SK-N-SH treated with all-trans-retinoic acid at 6 μM for 48 hours (cell line): ENCODE measurements around the gene APCDD1L.

Source experiments
- ATAC-seq: fragments of 200-7000 bp; cut with Tn5 transposase; 3 replicates; pipeline ENCODE4 v1.9.1; 2020; ENCODE audit warnings: mild to moderate bottlenecking, moderate library complexity
- ARNTL ChIP-seq: fragments of 450-650 bp; formaldehyde crosslinking; IDR thresholded peaks from 2 replicates; pipeline ENCODE4 v1.5.0; 2020; ENCODE audit warnings: low read depth, mild to moderate bottlenecking, moderate library complexity, borderline replicate concordance
- BACH2 ChIP-seq: fragments of 250-450 bp; sonication (Bioruptor Pico); IDR thresholded peaks from 2 replicates; pipeline ENCODE4 v1.9.0; 2021; ENCODE audit warnings: mild to moderate bottlenecking, borderline replicate concordance
- CSDC2 ChIP-seq: fragments of 250-450 bp; sonication (Bioruptor Pico); IDR thresholded peaks from 2 replicates; pipeline ENCODE4 v1.5.0; 2020; ENCODE audit warnings: mild to moderate bottlenecking, moderate library complexity
- CSRNP3 ChIP-seq: fragments of 250-450 bp; sonication (Bioruptor Pico); IDR thresholded peaks from 2 replicates; pipeline ENCODE4 v1.5.1; 2021; ENCODE audit warnings: mild to moderate bottlenecking, moderate library complexity
- ESRRG ChIP-seq: fragments of 250-450 bp; sonication (Bioruptor Pico); IDR thresholded peaks from 2 replicates; pipeline ENCODE4 v1.6.1; 2021; ENCODE audit warnings: mild to moderate bottlenecking
- GLIS3 ChIP-seq: fragments of 250-450 bp; sonication (Bioruptor Pico); IDR thresholded peaks from 2 replicates; pipeline ENCODE4 v1.5.0; 2020; ENCODE audit warnings: mild to moderate bottlenecking, moderate library complexity
- OSR1 ChIP-seq: fragments of 250-450 bp; sonication (Bioruptor Pico); IDR thresholded peaks from 2 replicates; pipeline ENCODE4 v1.8.0; 2022; ENCODE audit warnings: moderate library complexity, mild to moderate bottlenecking, inconsistent platforms
- PATZ1 ChIP-seq: fragments of 250-450 bp; sonication (Bioruptor Pico); IDR thresholded peaks from 2 replicates; pipeline ENCODE4 v1.8.0; 2020; ENCODE audit warnings: mild to moderate bottlenecking, moderate library complexity, borderline replicate concordance
- POU6F1 ChIP-seq: fragments of 250-450 bp; sonication (Bioruptor Pico); IDR thresholded peaks from 2 replicates; pipeline ENCODE4 v1.8.0; 2021; ENCODE audit warnings: low read depth, mild to moderate bottlenecking, moderate library complexity, borderline replicate concordance
- PPARA ChIP-seq: fragments of 250-450 bp; sonication (Bioruptor Pico); IDR thresholded peaks from 2 replicates; pipeline ENCODE4 v1.5.0; 2020; ENCODE audit warnings: mild to moderate bottlenecking, borderline replicate concordance
- RARB ChIP-seq: fragments of 250-450 bp; sonication (Bioruptor Pico); IDR thresholded peaks from 2 replicates; pipeline ENCODE4 v1.8.0; 2021; ENCODE audit warnings: mild to moderate bottlenecking, moderate library complexity
- SNAI2 ChIP-seq: fragments of 250-450 bp; sonication (Bioruptor Pico); IDR thresholded peaks from 2 replicates; pipeline ENCODE4 v1.5.0; 2020; ENCODE audit warnings: mild to moderate bottlenecking, moderate library complexity
- TCF4 ChIP-seq: fragments of 250-450 bp; sonication (Bioruptor Pico); IDR thresholded peaks from 2 replicates; pipeline ENCODE4 v1.8.0; 2021; ENCODE audit warnings: mild to moderate bottlenecking, moderate library complexity, borderline replicate concordance
- TOX ChIP-seq: fragments of 250-450 bp; sonication (Bioruptor Pico); IDR thresholded peaks from 2 replicates; pipeline ENCODE4 v1.8.0; 2021; ENCODE audit warnings: mild to moderate bottlenecking, moderate library complexity, borderline replicate concordance
- ZC3H10 ChIP-seq: fragments of 250-450 bp; sonication (Bioruptor Pico); IDR thresholded peaks from 2 replicates; pipeline ENCODE4 v1.5.1; 2021; ENCODE audit warnings: mild to moderate bottlenecking, moderate library complexity
- ZFP3 ChIP-seq: fragments of 250-450 bp; sonication (Bioruptor Pico); IDR thresholded peaks from 2 replicates; pipeline ENCODE4 v1.5.0; 2020; ENCODE audit warnings: mild to moderate bottlenecking, moderate library complexity
- ZFP30 ChIP-seq: fragments of 450-650 bp; formaldehyde crosslinking; IDR thresholded peaks from 2 replicates; pipeline ENCODE4 v1.5.0; 2022; ENCODE audit warnings: mild to moderate bottlenecking, moderate library complexity
- ZNF565 ChIP-seq: fragments of 450-650 bp; formaldehyde crosslinking; conservative IDR thresholded peaks from 2 replicates; pipeline ENCODE4 v1.5.0; 2020; ENCODE audit warnings: low read depth, mild to moderate bottlenecking, moderate library complexity
- ZNF70 ChIP-seq: fragments of 450-650 bp; formaldehyde crosslinking; IDR thresholded peaks from 2 replicates; pipeline ENCODE4 v1.5.0; 2020; ENCODE audit warnings: mild to moderate bottlenecking, moderate library complexity
- ZNF8 ChIP-seq: fragments of 450-650 bp; formaldehyde crosslinking; IDR thresholded peaks from 2 replicates; pipeline ENCODE4 v1.5.0; 2020; ENCODE audit warnings: mild to moderate bottlenecking, moderate library complexity

APCDD1L gene

GRCh38 chr20:58531063-58531462 is 15.9 kb upstream of the APCDD1L start:
- no peak for ATAC-seq
- TF ChIP-seq ZNF70 (no peak), BACH2 (CRISPR knock-in tag) (no peak), SNAI2 (CRISPR knock-in tag) (no peak)

- no peak for ATAC-seq
- TF ChIP-seq GLIS3 (CRISPR knock-in tag) = no peak
- TF ChIP-seq PATZ1 (CRISPR knock-in tag) = no peak
- no peak for TF ChIP-seq OSR1
- TF ChIP-seq TOX (CRISPR knock-in tag) = no peak
- TF ChIP-seq ESRRG (CRISPR knock-in tag) = no peak
- no peak for TF ChIP-seq CSDC2
- no peak for TF ChIP-seq ARNTL
- TF ChIP-seq BACH2 (CRISPR knock-in tag) = no peak
- TF ChIP-seq ZFP3 = no peak
- no peak for TF ChIP-seq POU6F1 (CRISPR knock-in tag)
- no peak for TF ChIP-seq ZNF8
- TF ChIP-seq TCF4 (CRISPR knock-in tag) = no peak
- TF ChIP-seq CSRNP3 (CRISPR knock-in tag) = no peak
- TF ChIP-seq ZC3H10 (CRISPR knock-in tag) = no peak
- no peak for TF ChIP-seq SNAI2 (CRISPR knock-in tag)
- no peak for TF ChIP-seq RARB (CRISPR knock-in tag)
Measured at GRCh38 chr20:58528412-58528811, 13.2 kb upstream of the APCDD1L start.

GRCh38 chr20:58526411-58526810 is 11.2 kb upstream of the APCDD1L start:
- no peak for TF ChIP-seq PATZ1 (CRISPR knock-in tag)
- no peak for TF ChIP-seq ESRRG (CRISPR knock-in tag)
- TF ChIP-seq ZFP3 = no peak
- no peak for TF ChIP-seq POU6F1 (CRISPR knock-in tag)
- no peak for TF ChIP-seq TOX (CRISPR knock-in tag)
- no peak for TF ChIP-seq CSDC2
- no peak for TF ChIP-seq ZNF565
- TF ChIP-seq ZFP30 (CRISPR knock-in tag) = no peak
- no peak for TF ChIP-seq ARNTL
- ATAC-seq = no peak

- TF ChIP-seq ZC3H10 (CRISPR knock-in tag) = no peak
- no peak for TF ChIP-seq GLIS3 (CRISPR knock-in tag)
- TF ChIP-seq ZFP3 = no peak
- TF ChIP-seq PPARA (CRISPR knock-in tag) = no peak
- no peak for TF ChIP-seq ESRRG (CRISPR knock-in tag)
- TF ChIP-seq TCF4 (CRISPR knock-in tag) = no peak
- no peak for TF ChIP-seq BACH2 (CRISPR knock-in tag)
- no peak for TF ChIP-seq CSRNP3 (CRISPR knock-in tag)
- ATAC-seq = no peak
Measured at GRCh38 chr20:58524814-58525213, 9.6 kb upstream of the APCDD1L start.
